ENCODE results near the gene CMIP.

CMIP gene

GRCh38 chr16:81748476-81749198 is 304.0 kb downstream of the CMIP start:
- DNase-seq (ENCODE audit: low spot score), result no peak

GRCh38 chr16:81752225-81752875 is 307.7 kb downstream of the CMIP start:
- no peak for DNase-seq (ENCODE audit: low spot score)

- no peak for DNase-seq (ENCODE audit: low spot score)
Measured at GRCh38 chr16:81752876-81753227, 308.2 kb downstream of the CMIP start.

GRCh38 chr16:81754858-81755257 is 310.2 kb downstream of the CMIP start:
- DNase-seq (ENCODE audit: low spot score), result no peak

- DNase-seq (ENCODE audit: low spot score), result no peak
Measured at GRCh38 chr16:81755915-81756614, 311.5 kb downstream of the CMIP start.

- no peak for DNase-seq (ENCODE audit: low spot score)
Measured at GRCh38 chr16:81756615-81757356, 312.2 kb downstream of the CMIP start.

- no peak for DNase-seq (ENCODE audit: low spot score)
Measured at GRCh38 chr16:81758376-81758775, 313.8 kb downstream of the CMIP start.

Data from cerebellar cortex (tissue), 1 donor.